ENCODE data around the gene GATAD2B.
"Not testable (repeated sequence)": the region's sequence is repeated elsewhere in the genome, so short reads cannot be mapped to it uniquely, and the experiment has no call there.

DNA sequence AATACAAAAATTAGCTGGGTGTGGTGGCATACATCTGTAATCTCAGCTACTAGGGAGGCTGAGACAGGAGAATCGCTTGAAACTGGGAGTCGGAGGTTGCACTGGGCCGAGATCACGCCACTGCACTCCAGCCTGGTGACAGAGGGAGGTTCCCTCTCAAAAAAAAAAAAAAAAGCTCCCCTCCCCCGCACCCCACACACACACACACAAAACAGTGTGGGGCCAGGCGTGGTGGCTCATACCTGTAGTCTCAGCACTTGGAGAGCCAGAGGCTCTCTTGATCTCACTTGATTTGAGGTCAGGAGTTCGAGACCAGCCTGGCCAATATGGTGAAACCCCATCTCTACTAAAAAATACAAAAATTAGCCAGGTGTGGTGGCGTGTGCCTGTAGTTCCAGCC, 16.9 kb downstream of the GATAD2B start:
- TF ChIP-seq CTCF (conservative IDR thresholded peaks at IDR 0.05 in 1 of 2, IDR thresholded peaks at IDR 0.05 in 1 of 2; ENCODE audit: low read depth in 1 of 2, low read length in 2 of 2); EZH2 (IDR thresholded peaks at IDR 0.05; ENCODE audit: low read length, missing control alignments): not testable (repeated sequence)

Data from fibroblast of lung (primary cell).